HepG2 (cell line): Measurements from ENCODE around the gene VGF. TPM values are rescaled to one million over a fixed set of nuclear protein-coding genes. Genes with fewer than 3 reads are reported as not detected.

ENCODE experiments used
- CBX1 ChIP-seq: IDR thresholded peaks from one replicate; pipeline ENCODE4 v1.6.1; 2016; ENCODE audit warnings: antibody characterized with exemption, low read depth
- DPF2 ChIP-seq: sonication (generic); formaldehyde crosslinking; IDR thresholded peaks from 2 replicates; pipeline ENCODE4 v1.4.0; 2020; ENCODE audit warnings: mild to moderate bottlenecking, low read depth, missing genetic modification reagents, borderline replicate concordance
- ELF4 ChIP-seq: sonication (generic); formaldehyde crosslinking; IDR thresholded peaks from 2 replicates; pipeline ENCODE4 v1.5.0; 2020; ENCODE audit warnings: missing genetic modification reagents, mild to moderate bottlenecking, moderate library complexity, borderline replicate concordance
- FOXA3 ChIP-seq: IDR thresholded peaks from 2 replicates; pipeline ENCODE4 v1.6.1; 2016; ENCODE audit warnings: missing genetic modification reagents, missing compliant biosample characterization
- FOXO1 ChIP-seq: sonication (generic); formaldehyde crosslinking; IDR thresholded peaks from 2 replicates; pipeline ENCODE4 v1.4.0; 2020; ENCODE audit warnings: missing genetic modification reagents
- GATA4 ChIP-seq: sonication (generic); IDR thresholded peaks from 2 replicates; pipeline ENCODE4 v1.6.1; 2016; ENCODE audit warnings: antibody characterized with exemption, low read depth, borderline replicate concordance
- GATAD1 ChIP-seq: IDR thresholded peaks from 2 replicates; pipeline ENCODE4 v1.6.1; 2016; ENCODE audit warnings: missing genetic modification reagents, missing compliant biosample characterization
- HOXA5 ChIP-seq: sonication (generic); formaldehyde crosslinking; IDR thresholded peaks from 2 replicates; pipeline ENCODE4 v1.4.0; 2020; ENCODE audit warnings: missing genetic modification reagents
- KAT2B ChIP-seq: fragments of 150-350 bp; IDR thresholded peaks from 2 replicates; pipeline ENCODE4 v1.6.1; 2014; ENCODE audit warnings: low read depth, low read length, borderline replicate concordance
- MBD4 ChIP-seq: IDR thresholded peaks from 2 replicates; pipeline ENCODE4 v1.6.1; 2012; ENCODE audit warnings: low read length, inconsistent platforms, borderline replicate concordance
- NFKBIZ ChIP-seq: IDR thresholded peaks from 2 replicates; pipeline ENCODE4 v1.6.1; 2018; ENCODE audit warnings: missing genetic modification reagents, missing compliant biosample characterization
- NRL ChIP-seq: sonication (generic); formaldehyde crosslinking; IDR thresholded peaks from 2 replicates; pipeline ENCODE4 v1.5.0; 2020; ENCODE audit warnings: missing genetic modification reagents, mild to moderate bottlenecking, moderate library complexity, borderline replicate concordance
- RARG ChIP-seq: sonication (generic); formaldehyde crosslinking; IDR thresholded peaks from 2 replicates; pipeline ENCODE4 v1.4.0; 2020; ENCODE audit warnings: low read depth, mild to moderate bottlenecking, missing genetic modification reagents
- U2AF2 ChIP-seq: fragments of 200-400 bp; formaldehyde crosslinking; IDR thresholded peaks from 2 replicates; pipeline ENCODE4 v1.6.1; 2017; ENCODE audit warnings: low read depth, mild to moderate bottlenecking, low read length
- WIZ ChIP-seq: sonication (generic); formaldehyde crosslinking; IDR thresholded peaks from 2 replicates; pipeline ENCODE4 v1.5.1; 2020; ENCODE audit warnings: mild to moderate bottlenecking, missing genetic modification reagents
- ZNF224 ChIP-seq: sonication (generic); formaldehyde crosslinking; IDR thresholded peaks from 2 replicates; pipeline ENCODE4 v1.5.0; 2020; ENCODE audit warnings: mild to moderate bottlenecking, missing genetic modification reagents
- ZNF331 ChIP-seq: sonication (generic); formaldehyde crosslinking; IDR thresholded peaks from 2 replicates; pipeline ENCODE4 v1.4.0; 2020; ENCODE audit warnings: missing genetic modification reagents
- ZNF674 ChIP-seq: sonication (generic); formaldehyde crosslinking; IDR thresholded peaks from 2 replicates; pipeline ENCODE4 v1.5.0; 2020; ENCODE audit warnings: low read depth, mild to moderate bottlenecking, missing genetic modification reagents
- ZNF773 ChIP-seq: sonication (generic); formaldehyde crosslinking; IDR thresholded peaks from 2 replicates; pipeline ENCODE4 v1.4.0; 2020; ENCODE audit warnings: missing genetic modification reagents, borderline replicate concordance
- ZNF781 ChIP-seq: sonication (generic); formaldehyde crosslinking; IDR thresholded peaks from 2 replicates; pipeline ENCODE4 v1.5.1; 2020; ENCODE audit warnings: borderline replicate concordance, mild to moderate bottlenecking, missing genetic modification reagents; ENCODE audit errors: not compliant biosample characterization
- polyA plus RNA-seq, 8 experiments: library from polyadenylated mRNA; depleted of rRNA in 3 of 8; stranded (reverse) in 7 of 8; unstranded in 1 of 8; fragments of >200 nt; fragmentation: Illumina TruSeq in 4 of 8; extraction: Trizol in 4 of 8; gene quantifications; 2 replicates each; pipeline versions ENCODE4 v1.2.1 to v1.2.3, GENCODE V29; 2011 to 2016; ENCODE audit warnings: low read depth in 4 of 8, missing spikeins in 1 of 8, mixed read lengths in 1 of 8; ENCODE audit not compliant: insufficient read depth in 1 of 8
- total RNA-seq, 5 experiments: library from RNA; depleted of rRNA; stranded (reverse); fragments of >200 nt; fragmentation: Illumina TruSeq; extraction: Trizol; gene quantifications; 2 replicates each; pipeline ENCODE4 v1.2.3, GENCODE V29; 2016; ENCODE audit warnings: low read depth in 1 of 5
- TF ChIP-seq, protein P1 (sequence below): sonication (generic); formaldehyde crosslinking; conservative IDR thresholded peaks from 2 replicates; pipeline ENCODE4 v1.4.0; 2020; ENCODE audit warnings: missing genetic modification reagents
- TF ChIP-seq, protein P2 (sequence below), 2 experiments: sonication (generic) in 1 of 2; formaldehyde crosslinking in 1 of 2; IDR thresholded peaks; 2 replicates each; pipeline versions ENCODE4 v1.4.0 to v1.6.1; 2018 to 2020; ENCODE audit warnings: missing genetic modification reagents in 2 of 2, borderline replicate concordance in 1 of 2, low read depth in 1 of 2, mild to moderate bottlenecking in 1 of 2, missing biosample characterization in 1 of 2
- TF ChIP-seq, protein P3 (sequence below): IDR thresholded peaks from 2 replicates; pipeline ENCODE4 v1.6.1; 2016; ENCODE audit warnings: mild to moderate bottlenecking

Gene VGF
- total and polyA plus RNA-seq, 2 of the 13 experiments (the other 11 are each of a cell fraction or from before 2014, with no cell fraction given) = 0.12 to 0.46 TPM

DNA sequence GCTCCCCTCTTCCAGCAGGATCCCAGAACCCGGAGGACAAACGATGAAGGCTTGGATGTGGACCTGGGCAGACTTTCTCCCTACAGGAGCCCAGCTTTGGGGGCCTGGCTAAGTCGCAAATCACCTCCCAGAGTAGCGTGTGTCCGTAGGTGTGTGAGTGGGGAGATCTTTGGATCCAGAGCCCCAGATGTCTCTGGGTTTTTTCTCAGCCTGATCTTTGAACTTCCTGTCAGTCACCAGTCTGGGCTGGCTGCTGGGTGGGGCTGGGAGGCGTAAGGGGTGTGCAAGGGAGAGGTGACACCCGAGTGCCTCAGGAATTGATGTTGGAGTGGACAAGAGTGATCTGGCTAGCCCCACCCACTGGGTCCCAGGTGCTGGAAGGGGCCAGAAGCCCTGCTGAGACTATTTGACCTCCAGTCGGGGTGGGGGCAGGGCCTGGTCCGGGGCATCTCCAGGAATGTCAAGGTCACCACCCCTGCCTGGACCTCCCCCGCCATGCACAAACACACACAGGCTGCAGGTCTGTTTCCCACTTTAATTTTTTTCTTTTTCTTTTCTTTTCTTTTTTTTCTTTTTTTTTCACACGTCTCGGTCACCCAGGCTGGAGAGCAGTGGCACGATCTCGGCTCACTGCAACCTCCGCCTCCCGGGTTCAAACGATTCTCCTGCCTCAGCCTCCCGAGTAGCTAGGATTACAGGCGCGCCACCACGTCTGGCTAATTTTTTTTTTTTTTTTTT is 35.7 kb upstream of the VGF start, which contains the start of gene MOGAT3 (continued):
- 0 out of 2 replicates have a peak, but pooled peaks have one; percentile 67 for TF ChIP-seq ELF4
- TF ChIP-seq, protein P1, sequence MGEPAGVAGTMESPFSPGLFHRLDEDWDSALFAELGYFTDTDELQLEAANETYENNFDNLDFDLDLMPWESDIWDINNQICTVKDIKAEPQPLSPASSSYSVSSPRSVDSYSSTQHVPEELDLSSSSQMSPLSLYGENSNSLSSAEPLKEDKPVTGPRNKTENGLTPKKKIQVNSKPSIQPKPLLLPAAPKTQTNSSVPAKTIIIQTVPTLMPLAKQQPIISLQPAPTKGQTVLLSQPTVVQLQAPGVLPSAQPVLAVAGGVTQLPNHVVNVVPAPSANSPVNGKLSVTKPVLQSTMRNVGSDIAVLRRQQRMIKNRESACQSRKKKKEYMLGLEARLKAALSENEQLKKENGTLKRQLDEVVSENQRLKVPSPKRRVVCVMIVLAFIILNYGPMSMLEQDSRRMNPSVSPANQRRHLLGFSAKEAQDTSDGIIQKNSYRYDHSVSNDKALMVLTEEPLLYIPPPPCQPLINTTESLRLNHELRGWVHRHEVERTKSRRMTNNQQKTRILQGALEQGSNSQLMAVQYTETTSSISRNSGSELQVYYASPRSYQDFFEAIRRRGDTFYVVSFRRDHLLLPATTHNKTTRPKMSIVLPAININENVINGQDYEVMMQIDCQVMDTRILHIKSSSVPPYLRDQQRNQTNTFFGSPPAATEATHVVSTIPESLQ = 0 out of 2 replicates have a peak, but pooled peaks have one; percentile 67
- TF ChIP-seq, protein P2, sequence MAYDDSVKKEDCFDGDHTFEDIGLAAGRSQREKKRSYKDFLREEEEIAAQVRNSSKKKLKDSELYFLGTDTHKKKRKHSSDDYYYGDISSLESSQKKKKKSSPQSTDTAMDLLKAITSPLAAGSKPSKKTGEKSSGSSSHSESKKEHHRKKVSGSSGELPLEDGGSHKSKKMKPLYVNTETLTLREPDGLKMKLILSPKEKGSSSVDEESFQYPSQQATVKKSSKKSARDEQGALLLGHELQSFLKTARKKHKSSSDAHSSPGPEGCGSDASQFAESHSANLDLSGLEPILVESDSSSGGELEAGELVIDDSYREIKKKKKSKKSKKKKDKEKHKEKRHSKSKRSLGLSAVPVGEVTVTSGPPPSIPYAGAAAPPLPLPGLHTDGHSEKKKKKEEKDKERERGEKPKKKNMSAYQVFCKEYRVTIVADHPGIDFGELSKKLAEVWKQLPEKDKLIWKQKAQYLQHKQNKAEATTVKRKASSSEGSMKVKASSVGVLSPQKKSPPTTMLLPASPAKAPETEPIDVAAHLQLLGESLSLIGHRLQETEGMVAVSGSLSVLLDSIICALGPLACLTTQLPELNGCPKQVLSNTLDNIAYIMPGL (CRISPR knock-in tag; IDR thresholded peaks at IDR 0.05; ENCODE audit: borderline replicate concordance in 1 of 2, low read depth in 1 of 2) = peak in 1 of 2 experiments; percentile 73; a peak in 2 of 4 replicates
- peak; percentile 51; the same call in 1 of the 2 replicates for TF ChIP-seq GATAD1
- TF ChIP-seq FOXO1 = peak; percentile 45; the same call in 1 of the 2 replicates
- TF ChIP-seq HOXA5 (CRISPR knock-in tag) = peak; percentile 20; the same call in 1 of the 2 replicates
- TF ChIP-seq WIZ = no peak
- TF ChIP-seq ZNF674 (CRISPR knock-in tag) = no peak
- TF ChIP-seq, protein P3, sequence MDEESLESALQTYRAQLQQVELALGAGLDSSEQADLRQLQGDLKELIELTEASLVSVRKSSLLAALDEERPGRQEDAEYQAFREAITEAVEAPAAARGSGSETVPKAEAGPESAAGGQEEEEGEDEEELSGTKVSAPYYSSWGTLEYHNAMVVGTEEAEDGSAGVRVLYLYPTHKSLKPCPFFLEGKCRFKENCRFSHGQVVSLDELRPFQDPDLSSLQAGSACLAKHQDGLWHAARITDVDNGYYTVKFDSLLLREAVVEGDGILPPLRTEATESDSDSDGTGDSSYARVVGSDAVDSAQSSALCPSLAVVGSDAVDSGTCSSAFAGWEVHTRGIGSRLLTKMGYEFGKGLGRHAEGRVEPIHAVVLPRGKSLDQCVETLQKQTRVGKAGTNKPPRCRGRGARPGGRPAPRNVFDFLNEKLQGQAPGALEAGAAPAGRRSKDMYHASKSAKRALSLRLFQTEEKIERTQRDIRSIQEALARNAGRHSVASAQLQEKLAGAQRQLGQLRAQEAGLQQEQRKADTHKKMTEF (CRISPR knock-in tag) = peak; percentile 77
- no peak for TF ChIP-seq ZNF773 (CRISPR knock-in tag)
- 0 out of 2 replicates have a peak, but pooled peaks have one; percentile 78 for TF ChIP-seq ZNF224 (CRISPR knock-in tag)
- peak; percentile 51; the same call in 1 of the 2 replicates for TF ChIP-seq DPF2 (CRISPR knock-in tag)
- TF ChIP-seq U2AF2 = peak; percentile 83; the same call in 1 of the 2 replicates
- TF ChIP-seq ZNF331 = no peak
- no peak for TF ChIP-seq MBD4
- peak; percentile 71; the same call in 1 of the 2 replicates for TF ChIP-seq NRL (CRISPR knock-in tag)
- TF ChIP-seq KAT2B = no peak
- TF ChIP-seq NFKBIZ (CRISPR knock-in tag) = 0 out of 2 replicates have a peak, but pooled peaks have one; percentile 39
- peak; percentile 43 for TF ChIP-seq CBX1
- peak; percentile 75 for TF ChIP-seq FOXA3
- peak; percentile 56; the same call in 1 of the 2 replicates for TF ChIP-seq GATA4
- peak; percentile 89 for TF ChIP-seq ZNF781 (CRISPR knock-in tag)
- TF ChIP-seq RARG = no peak
